Left ventricle myocardium inferior (tissue), 1 donor: ENCODE measurements around the gene CD200R1L. TPM values are rescaled to one million over a fixed set of nuclear protein-coding genes. Genes with fewer than 3 reads are reported as not detected.

ENCODE experiments used
- DNase-seq: peaks from one replicate; pipeline ENCODE4 v3.0.0-alpha.2; 2020
- H3K27ac ChIP-seq: fragments of 200-600 bp; replicated peaks from 2 replicates; pipeline ENCODE4 v1.8.0; 2021
- H3K27me3 ChIP-seq: fragments of 200-600 bp; 2 replicates; pipeline ENCODE4 v1.8.0; 2021; ENCODE audit warnings: low read depth
- H3K36me3 ChIP-seq: fragments of 200-600 bp; 2 replicates; pipeline ENCODE4 v1.8.0; 2021
- H3K4me1 ChIP-seq: fragments of 200-600 bp; 2 replicates; pipeline ENCODE4 v1.8.0; 2021
- H3K4me3 ChIP-seq: fragments of 200-600 bp; 2 replicates; pipeline ENCODE4 v1.8.0; 2021; ENCODE audit warnings: mild to moderate bottlenecking, moderate library complexity
- H3K9me3 ChIP-seq: fragments of 200-600 bp; replicated peaks from 2 replicates; pipeline ENCODE4 v1.8.0; 2021
- intact Hi-C: fragments of 100-400 bp; cut with micrococcal nuclease; formaldehyde crosslinking; loops from one replicate; pipeline ENCODE4 v1.11.0; 2022
- total RNA-seq: library from RNA; stranded (reverse); fragmentation: NEBNext Ultra II Directional; extraction: Animal tissue kit (Norgen Biotek cat#: 25700); gene quantifications from one replicate; pipeline ENCODE4 v1.2.1, GENCODE V29; 2021
- TF ChIP-seq, protein P1 (sequence below): fragments of 200-600 bp; IDR thresholded peaks from 2 replicates; pipeline ENCODE4 v1.8.0; 2021; ENCODE audit warnings: antibody characterized with exemption, mild to moderate bottlenecking, borderline replicate concordance
- donor health status: DM: no; HTN: yes; CAD: no; lungs with severe emphysema.

The CD200R1L gene
- total RNA-seq, 1 donor from 2014 or later = not detected

DNA sequence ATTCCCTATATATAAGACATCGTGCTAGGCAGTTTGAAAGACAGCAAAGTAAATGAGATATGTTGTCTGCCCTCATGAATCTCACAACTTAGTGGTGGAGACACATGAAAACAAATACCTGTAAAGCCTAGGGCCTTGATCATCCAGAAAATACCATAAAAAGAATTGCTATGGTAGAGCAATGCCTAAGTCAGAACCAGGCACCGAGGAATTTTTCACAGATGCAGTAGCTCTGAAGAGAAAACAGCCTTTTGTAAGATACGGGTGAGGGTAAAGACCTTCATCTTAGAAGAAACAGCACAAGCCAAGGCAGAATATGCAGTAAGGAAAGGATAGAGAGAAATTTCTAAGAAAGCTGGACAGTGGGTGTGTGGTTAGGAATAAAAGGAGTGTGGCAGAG, 36.1 kb downstream of the CD200R1L start:
- Histone ChIP-seq H3K27ac (peak overlapping the region; percentile 81), H3K4me1 (peaks cover 26% of the 10 kb centered on the region), H3K27me3 (peaks cover 4% of the 10 kb centered on the region), H3K4me3 (no peak overlapping the region), H3K36me3 (no peaks in the 10 kb centered on the region), H3K9me3 (no peaks in the 10 kb centered on the region)
- TF ChIP-seq, protein P1, sequence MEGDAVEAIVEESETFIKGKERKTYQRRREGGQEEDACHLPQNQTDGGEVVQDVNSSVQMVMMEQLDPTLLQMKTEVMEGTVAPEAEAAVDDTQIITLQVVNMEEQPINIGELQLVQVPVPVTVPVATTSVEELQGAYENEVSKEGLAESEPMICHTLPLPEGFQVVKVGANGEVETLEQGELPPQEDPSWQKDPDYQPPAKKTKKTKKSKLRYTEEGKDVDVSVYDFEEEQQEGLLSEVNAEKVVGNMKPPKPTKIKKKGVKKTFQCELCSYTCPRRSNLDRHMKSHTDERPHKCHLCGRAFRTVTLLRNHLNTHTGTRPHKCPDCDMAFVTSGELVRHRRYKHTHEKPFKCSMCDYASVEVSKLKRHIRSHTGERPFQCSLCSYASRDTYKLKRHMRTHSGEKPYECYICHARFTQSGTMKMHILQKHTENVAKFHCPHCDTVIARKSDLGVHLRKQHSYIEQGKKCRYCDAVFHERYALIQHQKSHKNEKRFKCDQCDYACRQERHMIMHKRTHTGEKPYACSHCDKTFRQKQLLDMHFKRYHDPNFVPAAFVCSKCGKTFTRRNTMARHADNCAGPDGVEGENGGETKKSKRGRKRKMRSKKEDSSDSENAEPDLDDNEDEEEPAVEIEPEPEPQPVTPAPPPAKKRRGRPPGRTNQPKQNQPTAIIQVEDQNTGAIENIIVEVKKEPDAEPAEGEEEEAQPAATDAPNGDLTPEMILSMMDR = no peak
- no peak for DNase-seq
- intact Hi-C loops = loop anchor here (5.0 to 10.0 kb wide), 2 partner anchors 76 to 168 kb away; partner anchors contain the start of gene CCDC80

DNA sequence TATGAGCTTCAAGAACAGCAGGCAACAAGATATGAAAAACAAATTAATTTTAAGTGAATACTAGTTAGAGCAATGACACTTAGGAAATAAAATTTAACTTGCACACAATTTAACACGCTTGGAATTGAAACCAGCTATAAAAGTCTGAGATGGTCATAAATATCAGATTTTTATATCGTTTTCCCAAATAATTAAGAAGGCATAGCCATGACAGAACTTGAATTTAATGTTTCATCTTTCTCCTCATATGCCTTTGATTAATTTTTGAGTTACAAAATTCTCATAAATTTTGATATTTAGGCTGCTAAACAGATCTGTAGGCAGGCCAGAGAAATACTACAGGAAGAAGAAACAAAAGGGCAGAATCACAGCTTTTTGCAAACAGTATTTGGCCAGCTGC, 38.5 kb downstream of the CD200R1L start:
- Histone ChIP-seq H3K36me3 (no peaks in the 10 kb centered on the region), H3K27me3 (peaks cover 4% of the 10 kb centered on the region), H3K4me1 (peaks cover 16% of the 10 kb centered on the region), H3K27ac (no peak overlapping the region), H3K9me3 (no peaks in the 10 kb centered on the region), H3K4me3 (no peak overlapping the region)
- TF ChIP-seq, protein P1 = no peak
- DNase-seq = no peak
- intact Hi-C loops = no loop called here

DNA sequence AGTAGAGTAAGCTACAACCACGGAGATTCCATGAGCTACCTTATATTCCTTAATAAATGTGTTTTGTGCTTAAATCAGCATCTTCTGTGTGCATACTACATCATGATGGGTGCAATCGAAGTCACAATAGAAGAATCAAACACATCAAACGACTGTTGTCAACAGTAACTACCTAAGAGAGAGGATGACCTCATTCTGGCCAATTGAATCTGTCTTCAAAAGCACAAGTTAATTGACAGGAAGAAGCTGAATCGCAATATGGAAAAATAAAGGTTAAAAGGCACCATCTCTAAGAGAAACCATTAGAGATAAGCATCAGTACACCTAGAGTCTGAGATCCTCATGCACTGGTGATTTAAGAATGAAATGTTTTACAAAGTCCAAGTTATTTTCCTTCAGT, 39.0 kb downstream of the CD200R1L start:
- no peaks in the 10 kb centered on the region for H3K36me3 ChIP-seq
- no peak overlapping the region for H3K27ac ChIP-seq
- TF ChIP-seq, protein P1 = no peak
- intact Hi-C loops = no loop called here
- no peak for DNase-seq
- H3K27me3 ChIP-seq = peaks cover 4% of the 10 kb centered on the region
- peaks cover 11% of the 10 kb centered on the region for H3K4me1 ChIP-seq
- H3K9me3 ChIP-seq = no peaks in the 10 kb centered on the region
- H3K4me3 ChIP-seq = no peak overlapping the region

DNA sequence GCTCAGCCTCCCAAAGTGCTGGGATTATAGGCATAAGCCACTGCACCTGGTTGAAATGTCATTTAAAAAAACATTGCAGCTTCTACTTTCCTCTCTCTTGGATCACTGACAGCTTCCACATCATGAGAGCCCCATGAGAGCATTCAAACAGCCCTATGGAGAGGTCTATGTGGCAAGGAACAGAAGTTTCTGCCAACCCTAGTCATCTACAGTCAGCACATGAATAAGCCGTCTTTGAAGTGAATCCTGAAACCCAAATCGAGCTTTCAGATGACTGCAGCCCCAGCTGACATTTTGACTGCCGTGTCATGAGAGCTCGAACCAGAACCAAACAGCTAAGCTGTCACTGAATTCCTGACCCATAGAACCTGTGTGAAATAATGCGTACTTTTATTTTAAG, 39.8 kb downstream of the CD200R1L start:
- TF ChIP-seq, protein P1 = no peak
- H3K27ac ChIP-seq = no peak overlapping the region
- no peak for DNase-seq
- intact Hi-C loops = no loop called here
- H3K9me3 ChIP-seq = no peaks in the 10 kb centered on the region
- no peak overlapping the region for H3K4me3 ChIP-seq
- H3K27me3 ChIP-seq = peaks cover 4% of the 10 kb centered on the region
- no peaks in the 10 kb centered on the region for H3K36me3 ChIP-seq
- H3K4me1 ChIP-seq = peaks cover 4% of the 10 kb centered on the region

DNA sequence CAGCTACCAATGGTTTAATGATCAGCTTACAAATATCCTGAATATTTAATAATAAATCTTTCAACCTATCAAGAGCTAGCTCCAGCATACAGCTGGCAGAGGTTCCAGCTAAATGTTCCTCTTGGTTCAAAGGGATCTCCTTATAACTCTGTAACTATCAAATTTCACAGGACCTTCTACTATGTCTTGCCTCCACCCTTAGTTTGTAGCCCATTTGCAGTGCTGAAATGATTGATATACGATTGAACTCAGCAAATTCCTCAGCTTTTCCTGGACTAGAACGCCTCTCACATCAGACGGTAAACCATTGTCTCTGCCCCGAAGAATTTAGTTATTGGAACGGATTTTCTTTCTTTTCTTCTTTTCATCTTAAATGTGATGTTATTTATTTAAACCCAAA, 41.5 kb downstream of the CD200R1L start:
- Histone ChIP-seq H3K27ac (no peak overlapping the region), H3K27me3 (no peaks in the 10 kb centered on the region), H3K36me3 (no peaks in the 10 kb centered on the region), H3K4me3 (no peak overlapping the region), H3K9me3 (no peaks in the 10 kb centered on the region), H3K4me1 (no peaks in the 10 kb centered on the region)
- intact Hi-C loops = no loop called here
- TF ChIP-seq, protein P1 = no peak
- no peak for DNase-seq

DNA sequence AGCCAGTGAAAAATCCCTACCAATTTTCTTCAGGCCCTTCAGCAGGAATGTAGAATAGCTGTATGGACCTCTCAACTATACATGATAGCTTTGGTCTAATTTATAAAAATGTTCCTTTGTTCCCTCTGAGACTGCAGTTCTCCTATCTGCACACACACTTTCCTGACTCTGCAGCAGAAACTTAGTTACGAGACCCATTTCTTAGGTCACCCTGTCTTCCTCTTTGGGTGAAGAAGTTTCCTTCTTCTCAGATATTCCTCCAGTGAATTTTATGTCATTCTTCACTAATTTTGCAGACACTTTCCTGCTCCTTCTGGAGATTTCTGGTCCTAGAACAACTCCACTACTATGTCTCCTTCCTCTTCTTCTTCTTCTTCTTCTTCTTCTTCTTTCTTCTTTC, 42.6 kb downstream of the CD200R1L start:
- TF ChIP-seq, protein P1 = no peak
- no peak overlapping the region for H3K4me3 ChIP-seq
- no peaks in the 10 kb centered on the region for H3K4me1 ChIP-seq
- H3K36me3 ChIP-seq = no peaks in the 10 kb centered on the region
- H3K27me3 ChIP-seq = no peaks in the 10 kb centered on the region
- no peaks in the 10 kb centered on the region for H3K9me3 ChIP-seq
- intact Hi-C loops = no loop called here
- H3K27ac ChIP-seq = no peak overlapping the region
- no peak for DNase-seq
